Measurements from ENCODE around the gene INTU. TPM values are rescaled to one million over a fixed set of nuclear protein-coding genes. Genes with fewer than 3 reads are reported as not detected.
A peak's percentile ranks its signal among the peaks of the same experiment; 100 is the strongest.
"Not testable (repeated sequence)": the region's sequence is repeated elsewhere in the genome, so short reads cannot be mapped to it uniquely, and the experiment has no call there.

The INTU gene
- total RNA-seq (2021), result 10.7 and 11.4 TPM in 2 replicates
- long read RNA-seq, full-length matches to known transcripts, result 6 of 15 reads
- long read RNA-seq, partial matches to known transcripts, result 6 of 15 reads
- long read RNA-seq, other reads (novel, unspliced or antisense), result 3 of 15 reads

DNA sequence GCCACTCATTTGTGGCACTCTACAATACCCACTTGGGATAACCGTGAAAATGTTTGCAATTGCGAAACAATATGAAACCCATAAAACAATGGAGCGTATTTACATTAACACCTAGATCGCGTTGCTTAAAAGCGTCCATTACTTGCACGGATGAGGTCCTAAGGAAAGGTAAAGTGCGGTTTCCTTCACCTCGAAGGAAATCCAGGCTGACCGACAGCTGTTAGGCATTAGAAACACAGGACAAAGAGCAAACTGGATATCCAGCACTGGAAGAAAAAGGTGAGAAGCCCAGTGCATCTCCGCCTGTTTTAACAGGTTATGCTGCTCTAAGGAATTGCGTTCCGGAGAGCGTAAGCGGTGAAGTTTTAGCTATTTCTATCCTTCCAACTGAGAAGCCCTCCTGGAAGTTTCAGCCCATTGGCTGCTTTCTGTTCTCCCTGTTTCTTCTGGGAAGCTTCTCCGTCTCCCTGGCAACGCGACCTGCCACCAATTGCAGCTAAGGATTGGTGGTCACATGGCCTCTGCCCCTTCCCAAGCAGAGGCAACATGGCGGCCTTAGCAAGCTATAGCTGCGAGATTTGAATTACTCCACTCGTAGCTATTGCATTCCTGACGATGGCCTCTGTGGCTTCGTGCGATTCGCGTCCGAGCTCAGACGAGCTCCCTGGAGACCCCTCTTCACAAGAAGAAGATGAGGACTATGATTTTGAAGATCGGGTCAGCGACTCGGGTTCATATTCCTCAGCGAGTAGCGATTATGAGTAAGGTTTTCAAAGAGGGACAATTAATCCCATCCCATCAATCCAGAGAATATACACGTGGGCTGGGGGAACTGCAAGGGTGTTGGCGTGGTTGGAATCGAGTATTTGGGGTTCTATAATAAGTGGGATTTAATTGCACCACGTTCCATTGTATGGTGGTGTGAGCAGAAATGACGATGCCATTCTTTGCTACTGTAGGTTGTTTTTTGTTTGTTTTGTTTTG, at the start of gene INTU:
Gene INTU, plus strand, starts transcription at position 538 of the 984 bp plus-strand sequence. Its CDS starts 78 bp downstream, at position 616.
- Mint-ChIP-seq H3K9me3 (no peaks in the 10 kb centered on the region), H3K4me1 (peaks cover 5 to 8% of the 10 kb centered on the region in 2 experiments; a peak in 3 of 4 replicates), H3K27me3 (ENCODE audit: low read depth) (no peaks in the 10 kb centered on the region), H3K4me3 (peak within 1 kb of the TSS; percentile 98 to 99), H3K36me3 (ENCODE audit: insufficient read depth in 1 of 3, low read depth in 3 of 3) (peaks cover 0 to 2% (median 0%) of the 10 kb centered on the region in 3 experiments; a peak in 2 of 7 replicates), H3K27ac (peak within 1 kb of the TSS; percentile 92 to 99 (median 99))
- Histone ChIP-seq H2BK20ac (ENCODE audit: low read depth, low read length, poor library complexity, severe bottlenecking) (no peak within 1 kb of the TSS), H2BK12ac (ENCODE audit: insufficient read length, low read depth, low read length) (no peak within 1 kb of the TSS), H3K23me2 (ENCODE audit: insufficient read length, low read depth, low read length, poor library complexity, severe bottlenecking) (peaks cover 4% of the 10 kb centered on the region), H3K9me3 (ENCODE audit: control insufficient read depth, low read depth, low read length) (no peaks in the 10 kb centered on the region), H3K56ac (ENCODE audit: insufficient read length, low read depth, low read length) (no peak within 1 kb of the TSS), H3K9ac (ENCODE audit: extremely low read depth, insufficient read length, low read length) (peak within 1 kb of the TSS; percentile 93), H3K18ac (ENCODE audit: insufficient read length, low read depth, low read length) (peak within 1 kb of the TSS; percentile 65), H2BK120ac (ENCODE audit: low read depth, low read length, poor library complexity, severe bottlenecking) (no peak within 1 kb of the TSS), H3K23ac (ENCODE audit: insufficient read length, low read depth, low read length) (no peak within 1 kb of the TSS), H4K20me1 (ENCODE audit: control insufficient read depth, insufficient read depth, insufficient read length) (no peaks in the 10 kb centered on the region), H3K14ac (ENCODE audit: insufficient read depth, low read length) (peak within 1 kb of the TSS; percentile 79), H3K4me1 (ENCODE audit: insufficient read depth, low read length) (no peaks in the 10 kb centered on the region), H3K79me1 (ENCODE audit: insufficient read depth, low read depth, low read length, poor library complexity, severe bottlenecking) (no peaks in the 10 kb centered on the region), H2BK15ac (ENCODE audit: low read depth, low read length) (no peak within 1 kb of the TSS), H2AK5ac (ENCODE audit: insufficient read length, low read length) (no peak within 1 kb of the TSS), H3K27ac (ENCODE audit: insufficient read length, low read depth, low read length) (peak within 1 kb of the TSS; percentile 83), H3T11ph (ENCODE audit: low read length) (no peak within 1 kb of the TSS), H4K5ac (ENCODE audit: insufficient read length, low read depth, low read length) (no peak within 1 kb of the TSS), H4K91ac (ENCODE audit: insufficient read length, low read depth, low read length) (no peak within 1 kb of the TSS), H3K27me3 (ENCODE audit: insufficient read depth, low read length) (no peaks in the 10 kb centered on the region), H3K79me2 (ENCODE audit: insufficient read depth, low read length) (peaks cover 2% of the 10 kb centered on the region; the same call in 1 of the 2 replicates), H4K8ac (replicated peaks; ENCODE audit: insufficient read length, low read depth, low read length) (no peak within 1 kb of the TSS), H3K4ac (ENCODE audit: low read depth, low read length) (no peak within 1 kb of the TSS), H2AFZ (ENCODE audit: low read length) (peak within 1 kb of the TSS; percentile 98), H2BK5ac (ENCODE audit: insufficient read length, low read length) (no peak within 1 kb of the TSS), H3K4me2 (ENCODE audit: insufficient read depth, insufficient read length, low read length) (peak within 1 kb of the TSS; percentile 100)
- DNase-seq, result peak; percentile 97
- WGBS (ENCODE audit: extremely low coverage, insufficient read length, low lambda C conversion rate), result no CpG with 5 or more reads among the region's 38 CpGs
- TF ChIP-seq, protein P1, sequence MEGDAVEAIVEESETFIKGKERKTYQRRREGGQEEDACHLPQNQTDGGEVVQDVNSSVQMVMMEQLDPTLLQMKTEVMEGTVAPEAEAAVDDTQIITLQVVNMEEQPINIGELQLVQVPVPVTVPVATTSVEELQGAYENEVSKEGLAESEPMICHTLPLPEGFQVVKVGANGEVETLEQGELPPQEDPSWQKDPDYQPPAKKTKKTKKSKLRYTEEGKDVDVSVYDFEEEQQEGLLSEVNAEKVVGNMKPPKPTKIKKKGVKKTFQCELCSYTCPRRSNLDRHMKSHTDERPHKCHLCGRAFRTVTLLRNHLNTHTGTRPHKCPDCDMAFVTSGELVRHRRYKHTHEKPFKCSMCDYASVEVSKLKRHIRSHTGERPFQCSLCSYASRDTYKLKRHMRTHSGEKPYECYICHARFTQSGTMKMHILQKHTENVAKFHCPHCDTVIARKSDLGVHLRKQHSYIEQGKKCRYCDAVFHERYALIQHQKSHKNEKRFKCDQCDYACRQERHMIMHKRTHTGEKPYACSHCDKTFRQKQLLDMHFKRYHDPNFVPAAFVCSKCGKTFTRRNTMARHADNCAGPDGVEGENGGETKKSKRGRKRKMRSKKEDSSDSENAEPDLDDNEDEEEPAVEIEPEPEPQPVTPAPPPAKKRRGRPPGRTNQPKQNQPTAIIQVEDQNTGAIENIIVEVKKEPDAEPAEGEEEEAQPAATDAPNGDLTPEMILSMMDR (conservative IDR thresholded peaks at IDR 0.05), result no peak

DNA sequence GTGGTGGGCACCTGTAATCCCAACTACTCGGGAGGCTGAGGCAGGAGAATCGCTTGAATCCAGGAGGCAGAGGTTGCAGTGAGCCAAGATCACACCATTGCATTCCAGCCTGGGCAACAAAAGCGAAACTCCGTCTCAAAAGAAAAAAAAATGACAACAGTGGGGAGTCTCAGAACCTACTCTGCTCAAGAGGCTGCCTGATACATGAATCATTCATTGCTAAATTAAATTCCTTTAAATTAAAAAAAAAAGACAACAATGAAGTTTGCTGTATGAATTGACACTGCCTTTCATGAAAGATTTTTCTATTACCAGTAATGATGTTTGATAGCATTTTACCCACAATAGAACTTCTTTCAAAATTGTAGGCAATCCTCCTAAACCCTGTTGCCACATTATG, 46.3 kb upstream of the INTU start:
- H2BK15ac ChIP-seq (ENCODE audit: low read depth, low read length); H4K5ac ChIP-seq (ENCODE audit: insufficient read length, low read depth, low read length); H3K36me3 Mint-ChIP-seq (ENCODE audit: insufficient read depth in 1 of 3, low read depth in 3 of 3); H3K4ac ChIP-seq (ENCODE audit: low read depth, low read length); H3K9me3 ChIP-seq (ENCODE audit: control insufficient read depth, low read depth, low read length); H3K27ac ChIP-seq (ENCODE audit: insufficient read length, low read depth, low read length); H3K79me1 ChIP-seq (ENCODE audit: insufficient read depth, low read depth, low read length, poor library complexity, severe bottlenecking); H2BK12ac ChIP-seq (ENCODE audit: insufficient read length, low read depth, low read length); DNase-seq; H3K9ac ChIP-seq (ENCODE audit: extremely low read depth, insufficient read length, low read length); H3K18ac ChIP-seq (ENCODE audit: insufficient read length, low read depth, low read length); H3K14ac ChIP-seq (ENCODE audit: insufficient read depth, low read length); H3T11ph ChIP-seq (ENCODE audit: low read length); H4K8ac ChIP-seq (replicated peaks; ENCODE audit: insufficient read length, low read depth, low read length); H3K23me2 ChIP-seq (ENCODE audit: insufficient read length, low read depth, low read length, poor library complexity, severe bottlenecking); H3K4me1 ChIP-seq (ENCODE audit: insufficient read depth, low read length); H3K4me1 Mint-ChIP-seq; H3K23ac ChIP-seq (ENCODE audit: insufficient read length, low read depth, low read length); H3K27me3 Mint-ChIP-seq (ENCODE audit: low read depth); H3K56ac ChIP-seq (ENCODE audit: insufficient read length, low read depth, low read length); H4K20me1 ChIP-seq (ENCODE audit: control insufficient read depth, insufficient read depth, insufficient read length); H2BK20ac ChIP-seq (ENCODE audit: low read depth, low read length, poor library complexity, severe bottlenecking); H2BK5ac ChIP-seq (ENCODE audit: insufficient read length, low read length); H3K4me2 ChIP-seq (ENCODE audit: insufficient read depth, insufficient read length, low read length); H3K4me3 Mint-ChIP-seq; H2AFZ ChIP-seq (ENCODE audit: low read length); H3K27ac Mint-ChIP-seq; H2AK5ac ChIP-seq (ENCODE audit: insufficient read length, low read length); H3K79me2 ChIP-seq (ENCODE audit: insufficient read depth, low read length); H3K27me3 ChIP-seq (ENCODE audit: insufficient read depth, low read length); H2BK120ac ChIP-seq (ENCODE audit: low read depth, low read length, poor library complexity, severe bottlenecking); H4K91ac ChIP-seq (ENCODE audit: insufficient read length, low read depth, low read length): not testable (repeated sequence)
- WGBS (ENCODE audit: extremely low coverage, insufficient read length, low lambda C conversion rate), result no CpG with 5 or more reads among the region's 4 CpGs
- peaks cover 6 to 10% of the 10 kb centered on the region in 2 experiments; a peak in 2 of 5 replicates for H3K9me3 Mint-ChIP-seq

Data from H9 (cell line).